Activated naive CD4-positive, alpha-beta T cell treated with anti-CD3 and anti-CD28 coated beads, Interleukin-2, amount 50 U/mL, for 16 hours (primary cell): ENCODE results near the gene EGR1.

Experiments
- DNase-seq: peaks from one replicate; pipeline ENCODE4 v3.0.0-alpha.2; 2020

EGR1 gene

DNA sequence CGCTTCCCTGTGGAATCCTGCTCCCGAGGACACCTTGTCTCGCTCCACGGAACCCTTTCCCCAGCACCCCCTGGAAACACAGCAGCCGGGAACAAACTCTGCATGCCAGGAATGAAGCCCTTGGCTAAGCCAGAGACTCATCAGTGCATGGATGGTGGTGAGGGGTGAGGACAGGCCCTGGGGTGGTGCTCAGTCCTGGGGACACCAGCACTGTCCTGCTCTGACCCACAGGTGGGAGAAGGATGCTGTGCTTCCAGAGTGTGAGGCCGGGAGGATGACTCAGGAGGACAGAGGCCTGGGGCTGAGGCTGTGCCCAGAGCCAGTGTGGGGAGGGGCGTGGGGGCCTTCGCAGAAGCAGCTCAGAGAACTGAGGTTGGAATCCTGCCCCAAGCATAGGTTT, 11.2 kb upstream of the EGR1 start:
- DNase-seq = no peak

DNA sequence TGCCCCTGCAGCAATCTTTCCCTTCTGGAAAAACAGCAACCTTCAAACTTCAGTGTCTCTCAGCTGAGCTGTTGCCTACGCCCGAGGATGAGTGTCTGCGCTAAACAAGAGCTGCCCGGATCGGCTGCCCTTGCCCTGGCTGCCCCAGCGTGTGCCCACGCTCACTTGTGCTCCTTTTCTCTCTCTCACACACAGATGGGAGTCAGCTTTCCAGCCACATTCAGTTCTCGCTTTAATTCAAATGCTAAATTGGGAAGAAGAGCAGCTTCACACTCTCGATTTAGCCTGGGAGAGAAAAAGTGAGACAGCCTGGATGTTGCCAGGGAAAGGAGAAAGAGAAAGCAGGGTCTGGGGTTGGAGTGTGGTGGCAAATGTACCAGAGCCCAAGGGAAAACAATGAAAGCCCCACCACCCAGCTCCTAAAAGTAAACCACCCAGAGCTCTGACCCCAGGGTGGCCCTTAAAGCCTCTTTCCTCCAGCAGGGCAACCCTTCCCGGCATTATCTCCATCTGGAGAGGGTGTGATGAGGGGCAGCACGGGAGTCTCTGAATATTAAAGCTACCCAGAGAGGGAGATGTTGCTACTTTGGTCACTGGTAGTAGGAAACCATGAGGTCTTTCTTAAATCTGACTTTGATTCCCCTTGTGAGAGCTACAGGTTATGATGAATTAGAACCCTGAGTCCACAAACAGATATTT, 9.9 kb upstream of the EGR1 start:
- DNase-seq = no peak

DNA sequence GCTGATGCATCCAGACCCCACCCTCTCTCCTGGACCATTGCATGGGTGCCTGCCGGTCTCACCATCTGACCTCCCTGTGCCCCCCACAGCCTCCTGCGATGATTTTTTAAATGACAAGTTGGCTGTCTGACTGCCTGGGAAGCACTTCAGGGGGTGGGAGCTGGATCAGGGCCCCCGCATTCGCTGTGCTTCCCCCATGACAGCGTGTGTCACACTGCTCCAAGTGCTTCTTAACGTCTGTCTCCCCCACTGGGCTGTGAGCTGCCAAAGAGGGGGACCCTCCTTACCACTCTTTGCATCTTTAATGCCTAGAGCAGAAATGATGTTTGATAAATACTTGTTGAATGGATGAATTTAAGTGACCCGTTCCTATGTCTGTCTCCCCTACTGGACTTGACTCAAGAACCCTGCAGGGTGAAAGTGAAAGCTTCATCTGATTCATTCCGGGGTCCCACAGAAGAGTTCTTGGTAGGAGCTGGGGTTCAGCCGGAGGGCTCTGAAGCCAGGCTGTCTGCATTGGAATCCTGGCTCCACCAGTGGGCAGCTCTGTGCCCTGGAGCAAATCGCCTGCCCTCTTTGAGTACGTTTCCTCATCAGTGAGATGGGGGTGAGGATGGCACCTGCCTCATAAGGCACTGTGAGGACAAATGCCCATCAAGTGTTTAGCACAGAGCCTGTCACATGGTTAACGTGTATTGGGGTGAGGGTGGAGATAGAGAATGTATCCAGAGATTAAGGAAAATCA, 7.6 kb upstream of the EGR1 start:
- no peak for DNase-seq

DNA sequence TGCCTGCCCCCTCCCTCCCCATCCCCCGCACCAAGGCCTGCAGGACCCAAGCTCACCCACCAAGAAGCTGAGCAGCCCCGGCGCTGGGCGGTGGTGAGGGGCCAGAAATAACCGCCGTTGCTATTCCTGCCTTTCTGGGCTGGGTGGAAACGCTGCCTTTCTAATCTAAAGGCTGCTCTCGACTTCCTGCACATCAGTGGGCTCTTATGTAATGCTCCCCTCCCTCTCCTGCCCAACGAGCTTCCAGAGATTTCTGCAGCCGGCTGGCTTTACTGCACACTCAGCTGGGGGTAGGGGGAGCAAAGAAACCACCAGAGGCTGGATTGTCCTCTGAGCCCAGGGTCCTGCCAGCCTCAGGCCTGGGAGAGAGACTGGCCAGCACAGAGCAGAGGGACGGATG, 6.9 kb upstream of the EGR1 start:
- no peak for DNase-seq

DNA sequence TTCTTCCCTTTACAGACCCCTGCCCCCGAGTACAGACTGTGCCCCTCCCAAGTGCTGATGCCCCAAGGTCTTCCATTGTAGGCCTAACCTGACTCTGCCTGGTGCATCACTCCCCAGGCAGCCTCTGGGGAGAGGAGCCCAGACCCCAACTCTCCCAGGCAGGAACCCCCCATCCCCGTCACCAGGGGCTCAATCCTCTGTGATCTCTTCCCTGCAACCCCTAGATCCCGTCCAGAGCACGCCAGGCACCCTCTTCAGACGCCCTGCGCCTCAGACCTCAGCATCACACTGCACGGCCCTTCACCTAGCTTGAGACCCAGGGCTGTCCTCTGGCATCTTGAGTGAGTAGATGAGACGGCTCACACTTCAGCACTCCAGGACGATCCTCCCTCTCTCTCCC, 6.4 kb upstream of the EGR1 start:
- no peak for DNase-seq

DNA sequence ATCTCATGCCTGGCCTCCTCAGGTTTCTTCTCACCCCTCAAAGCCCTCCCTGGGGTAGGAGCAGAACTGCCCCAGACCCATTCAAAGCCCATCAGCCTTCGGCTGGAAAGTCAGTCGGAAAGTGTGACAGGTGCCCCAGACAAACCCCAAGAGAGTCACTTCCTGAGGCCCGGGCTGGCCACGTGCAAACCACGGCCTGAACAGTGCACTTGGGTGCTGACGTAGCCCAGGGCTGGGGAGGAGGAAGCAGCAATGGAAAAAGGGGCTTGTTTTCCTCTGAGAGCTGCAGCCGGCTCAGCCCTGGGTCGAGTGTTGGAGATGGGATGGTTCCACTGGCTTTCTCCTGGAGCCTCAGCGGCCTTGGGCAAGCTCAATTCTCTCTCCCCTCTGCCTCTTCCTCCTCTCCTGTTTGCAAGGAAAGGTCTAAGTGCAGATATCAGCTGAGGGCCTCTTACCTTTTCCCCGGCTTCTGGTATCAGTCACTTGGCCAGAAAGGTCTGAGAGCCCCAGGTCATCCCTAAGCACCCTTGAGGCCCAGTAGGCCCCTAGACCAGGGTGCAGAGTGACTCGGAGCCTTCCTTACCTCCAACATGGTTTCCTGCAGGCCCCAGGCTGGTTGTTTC, 5.9 kb upstream of the EGR1 start:
- peak; percentile 81 for DNase-seq

DNA sequence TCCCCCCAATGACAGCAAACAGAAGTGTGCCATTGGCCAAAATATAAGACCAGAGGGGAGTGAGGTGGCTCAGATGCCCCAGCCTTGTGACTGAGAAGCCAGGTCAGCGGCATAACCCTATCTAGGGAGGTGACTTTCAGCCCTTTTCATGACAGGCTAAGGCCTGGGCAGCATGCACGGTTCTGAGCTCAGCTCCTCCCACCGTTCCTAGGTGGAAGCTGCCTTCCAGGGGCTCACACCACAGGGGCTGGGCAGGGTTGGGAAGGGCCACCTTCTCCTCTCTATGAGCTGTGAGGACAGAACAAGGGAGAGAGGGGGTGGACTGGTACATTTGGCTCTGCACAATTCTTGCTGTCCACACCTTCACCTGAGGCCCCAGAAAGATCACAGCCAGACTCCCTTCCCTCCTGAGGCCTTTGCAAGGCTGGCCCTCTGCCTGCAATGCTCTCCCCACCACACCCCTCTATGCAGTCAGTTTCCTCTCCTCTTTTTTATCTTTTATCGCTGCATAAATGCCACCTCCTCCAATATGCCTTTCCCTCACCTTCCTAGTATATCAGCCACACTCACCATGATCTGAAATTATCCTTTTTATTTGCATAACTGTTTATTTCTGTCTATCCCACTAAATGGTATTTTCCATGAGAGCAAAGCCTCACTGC, 5.1 kb upstream of the EGR1 start:
- DNase-seq = no peak

DNA sequence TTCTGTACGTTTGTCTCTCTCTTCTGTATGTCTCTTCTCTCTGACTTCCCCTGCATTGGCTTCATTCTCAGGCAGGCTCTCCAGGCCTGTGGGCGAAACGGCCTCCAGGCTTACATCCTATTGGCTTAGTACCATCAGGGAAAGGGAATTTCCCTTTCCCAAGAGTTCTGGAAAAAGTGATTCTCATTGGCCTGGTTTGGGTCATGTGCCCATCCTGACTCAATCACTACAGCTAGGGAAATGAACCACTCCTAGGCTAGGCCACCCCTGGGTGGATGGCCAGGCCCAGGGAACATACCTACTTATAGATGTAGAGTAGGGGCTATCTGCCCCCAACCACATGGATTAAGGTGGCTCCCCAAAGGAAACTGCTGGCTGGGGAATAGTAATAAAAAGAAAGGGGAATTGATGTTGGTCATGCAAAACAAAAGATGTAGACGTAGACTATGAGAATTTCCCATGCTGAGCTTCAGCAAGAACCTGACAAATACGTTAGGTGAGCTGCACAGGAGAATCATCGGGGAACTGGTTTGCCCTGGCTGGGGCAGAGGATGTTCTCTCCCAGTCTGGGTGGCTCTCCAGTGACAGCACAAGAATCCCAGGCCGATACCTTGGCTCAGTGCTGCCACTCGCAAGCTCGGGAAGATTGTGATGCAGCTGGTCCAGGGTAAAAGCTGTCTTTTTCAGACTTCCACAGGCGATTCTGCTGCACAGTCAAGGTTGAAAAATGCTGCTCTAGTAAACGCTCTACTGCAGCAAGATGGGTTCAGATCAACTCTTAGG, 3.7 kb upstream of the EGR1 start:
- no peak for DNase-seq

DNA sequence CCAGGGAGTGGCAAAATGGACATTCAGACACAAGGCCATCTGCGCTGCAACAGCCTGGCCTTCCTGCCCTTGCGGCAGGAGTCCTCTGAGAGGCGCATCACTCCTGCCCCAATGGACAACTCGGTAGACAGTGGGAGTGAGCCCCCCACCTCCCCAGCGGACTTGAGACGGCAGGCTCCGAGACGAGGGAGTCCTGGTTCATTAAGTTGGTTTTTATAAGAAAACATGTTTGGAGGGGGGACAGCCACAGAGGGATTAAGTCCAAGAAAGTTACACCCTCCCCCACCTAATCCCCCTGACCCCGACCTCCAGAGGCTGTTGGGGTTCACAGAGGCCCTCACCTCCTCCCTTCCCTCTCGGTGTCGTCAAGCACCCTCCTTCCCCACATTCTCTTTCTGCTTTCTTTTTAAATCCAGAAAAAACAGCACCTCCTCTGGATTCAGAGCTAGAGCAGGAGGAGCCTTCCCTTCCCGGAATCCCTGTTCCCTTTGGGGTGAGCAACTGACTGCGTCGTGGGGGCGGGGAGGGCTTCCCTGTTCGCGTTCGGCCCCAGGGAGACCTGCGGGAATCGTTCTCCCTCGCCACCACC, 1.8 kb upstream of the EGR1 start:
- no peak for DNase-seq

DNA sequence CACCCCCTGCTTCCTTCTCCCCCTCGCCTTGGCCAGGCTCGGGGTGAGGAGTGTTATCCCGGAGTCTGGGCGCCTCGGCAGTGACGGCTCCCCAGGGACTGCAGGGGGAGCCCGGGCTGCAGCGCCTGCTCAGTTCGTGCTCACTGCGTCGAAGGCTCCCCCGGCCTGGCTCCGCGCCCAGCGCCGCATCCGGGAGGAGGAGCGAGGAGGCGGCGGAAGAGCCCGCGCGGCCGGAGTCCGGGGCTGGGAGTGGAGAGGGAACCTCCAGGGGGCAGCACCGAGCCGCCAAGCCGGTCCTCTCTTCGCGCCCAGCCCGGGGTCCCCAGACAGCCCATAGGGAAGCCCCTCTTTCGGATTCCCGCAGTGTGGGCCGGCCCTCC, 1.3 kb upstream of the EGR1 start:
- DNase-seq = peak; percentile 93

DNA sequence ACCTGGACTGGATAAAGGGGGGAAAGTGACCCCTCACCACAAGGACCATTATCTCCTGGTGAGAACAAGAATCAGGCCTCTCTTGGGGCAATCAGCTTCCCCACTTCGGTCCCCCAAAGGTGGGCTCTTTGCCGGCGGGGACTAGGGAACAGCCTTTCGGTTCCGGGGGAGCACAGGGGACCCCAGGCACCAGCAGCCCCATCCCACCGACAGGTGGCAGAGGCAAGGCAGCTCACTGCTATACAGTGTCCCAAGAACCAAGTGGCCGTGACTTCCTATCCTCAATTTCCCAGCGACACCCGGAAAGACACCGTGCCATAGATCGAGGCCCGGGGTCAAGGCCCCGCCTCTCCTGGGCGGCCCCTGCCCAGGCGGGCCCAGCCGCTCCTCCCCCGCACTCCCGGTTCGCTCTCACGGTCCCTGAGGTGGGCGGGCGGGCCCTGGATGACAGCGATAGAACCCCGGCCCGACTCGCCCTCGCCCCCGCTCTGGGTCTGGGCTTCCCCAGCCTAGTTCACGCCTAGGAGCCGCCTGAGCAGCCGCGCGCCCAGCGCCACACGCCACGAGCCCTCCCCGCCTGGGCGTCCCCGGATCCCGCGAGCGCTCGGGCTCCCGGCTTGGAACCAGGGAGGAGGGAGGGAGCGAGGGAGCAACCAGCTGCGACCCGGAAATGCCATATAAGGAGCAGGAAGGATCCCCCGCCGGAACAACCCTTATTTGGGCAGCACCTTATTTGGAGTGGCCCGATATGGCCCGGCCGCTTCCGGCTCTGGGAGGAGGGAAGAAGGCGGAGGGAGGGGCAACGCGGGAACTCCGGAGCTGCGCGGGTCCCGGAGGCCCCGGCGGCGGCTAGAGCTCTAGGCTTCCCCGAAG, 655 bp upstream of the EGR1 start:
- peak; percentile 92 for DNase-seq

DNA sequence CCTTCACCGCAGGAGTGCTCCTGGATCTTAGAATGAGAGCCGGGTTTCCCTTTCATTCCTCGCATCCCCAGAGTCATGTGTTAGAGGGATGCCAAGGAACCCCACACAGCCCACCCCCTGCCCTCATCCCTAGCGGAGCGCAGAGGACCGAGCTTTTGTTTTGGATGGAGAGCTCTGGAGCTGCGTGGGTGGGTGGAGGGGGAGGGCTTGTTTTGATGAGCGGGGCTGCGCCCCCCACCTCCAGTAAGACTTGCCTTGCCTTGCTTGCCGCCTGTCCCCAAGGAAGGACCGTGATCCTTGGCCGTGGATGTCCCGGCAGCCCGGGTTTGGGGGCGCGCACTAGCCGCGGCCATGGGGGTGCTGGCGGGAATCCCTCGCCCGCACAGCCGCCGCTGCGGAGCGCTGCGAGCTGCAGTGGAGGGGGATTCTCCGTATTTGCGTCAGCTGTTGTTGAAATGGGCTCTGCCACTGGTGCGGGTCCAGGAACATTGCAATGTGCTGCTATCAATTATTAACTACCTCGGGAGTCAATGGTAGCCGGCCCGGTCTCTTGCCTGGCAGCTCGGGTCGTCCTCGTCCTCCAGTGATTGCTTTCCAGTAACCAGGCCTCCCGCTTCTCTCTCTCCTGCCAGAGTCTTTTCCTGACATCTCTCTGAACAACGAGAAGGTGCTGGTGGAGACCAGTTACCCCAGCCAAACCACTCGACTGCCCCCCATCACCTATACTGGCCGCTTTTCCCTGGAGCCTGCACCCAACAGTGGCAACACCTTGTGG, 1.0 kb downstream of the EGR1 start:
- DNase-seq = peak; percentile 31

DNA sequence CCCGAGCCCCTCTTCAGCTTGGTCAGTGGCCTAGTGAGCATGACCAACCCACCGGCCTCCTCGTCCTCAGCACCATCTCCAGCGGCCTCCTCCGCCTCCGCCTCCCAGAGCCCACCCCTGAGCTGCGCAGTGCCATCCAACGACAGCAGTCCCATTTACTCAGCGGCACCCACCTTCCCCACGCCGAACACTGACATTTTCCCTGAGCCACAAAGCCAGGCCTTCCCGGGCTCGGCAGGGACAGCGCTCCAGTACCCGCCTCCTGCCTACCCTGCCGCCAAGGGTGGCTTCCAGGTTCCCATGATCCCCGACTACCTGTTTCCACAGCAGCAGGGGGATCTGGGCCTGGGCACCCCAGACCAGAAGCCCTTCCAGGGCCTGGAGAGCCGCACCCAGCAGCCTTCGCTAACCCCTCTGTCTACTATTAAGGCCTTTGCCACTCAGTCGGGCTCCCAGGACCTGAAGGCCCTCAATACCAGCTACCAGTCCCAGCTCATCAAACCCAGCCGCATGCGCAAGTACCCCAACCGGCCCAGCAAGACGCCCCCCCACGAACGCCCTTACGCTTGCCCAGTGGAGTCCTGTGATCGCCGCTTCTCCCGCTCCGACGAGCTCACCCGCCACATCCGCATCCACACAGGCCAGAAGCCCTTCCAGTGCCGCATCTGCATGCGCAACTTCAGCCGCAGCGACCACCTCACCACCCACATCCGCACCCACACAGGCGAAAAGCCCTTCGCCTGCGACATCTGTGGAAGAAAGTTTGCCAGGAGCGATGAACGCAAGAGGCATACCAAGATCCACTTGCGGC, 1.8 kb downstream of the EGR1 start:
- no peak for DNase-seq

DNA sequence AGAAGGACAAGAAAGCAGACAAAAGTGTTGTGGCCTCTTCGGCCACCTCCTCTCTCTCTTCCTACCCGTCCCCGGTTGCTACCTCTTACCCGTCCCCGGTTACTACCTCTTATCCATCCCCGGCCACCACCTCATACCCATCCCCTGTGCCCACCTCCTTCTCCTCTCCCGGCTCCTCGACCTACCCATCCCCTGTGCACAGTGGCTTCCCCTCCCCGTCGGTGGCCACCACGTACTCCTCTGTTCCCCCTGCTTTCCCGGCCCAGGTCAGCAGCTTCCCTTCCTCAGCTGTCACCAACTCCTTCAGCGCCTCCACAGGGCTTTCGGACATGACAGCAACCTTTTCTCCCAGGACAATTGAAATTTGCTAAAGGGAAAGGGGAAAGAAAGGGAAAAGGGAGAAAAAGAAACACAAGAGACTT, 2.4 kb downstream of the EGR1 start:
- no peak for DNase-seq

DNA sequence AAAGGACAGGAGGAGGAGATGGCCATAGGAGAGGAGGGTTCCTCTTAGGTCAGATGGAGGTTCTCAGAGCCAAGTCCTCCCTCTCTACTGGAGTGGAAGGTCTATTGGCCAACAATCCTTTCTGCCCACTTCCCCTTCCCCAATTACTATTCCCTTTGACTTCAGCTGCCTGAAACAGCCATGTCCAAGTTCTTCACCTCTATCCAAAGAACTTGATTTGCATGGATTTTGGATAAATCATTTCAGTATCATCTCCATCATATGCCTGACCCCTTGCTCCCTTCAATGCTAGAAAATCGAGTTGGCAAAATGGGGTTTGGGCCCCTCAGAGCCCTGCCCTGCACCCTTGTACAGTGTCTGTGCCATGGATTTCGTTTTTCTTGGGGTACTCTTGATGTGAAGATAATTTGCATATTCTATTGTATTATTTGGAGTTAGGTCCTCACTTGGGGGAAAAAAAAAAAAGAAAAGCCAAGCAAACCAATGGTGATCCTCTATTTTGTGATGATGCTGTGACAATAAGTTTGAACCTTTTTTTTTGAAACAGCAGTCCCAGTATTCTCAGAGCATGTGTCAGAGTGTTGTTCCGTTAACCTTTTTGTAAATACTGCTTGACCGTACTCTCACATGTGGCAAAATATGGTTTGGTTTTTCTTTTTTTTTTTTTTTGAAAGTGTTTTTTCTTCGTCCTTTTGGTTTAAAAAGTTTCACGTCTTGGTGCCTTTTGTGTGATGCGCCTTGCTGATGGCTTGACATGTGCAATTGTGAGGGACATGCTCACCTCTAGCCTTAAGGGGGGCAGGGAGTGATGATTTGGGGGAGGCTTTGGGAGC, 3.1 kb downstream of the EGR1 start:
- no peak for DNase-seq

DNA sequence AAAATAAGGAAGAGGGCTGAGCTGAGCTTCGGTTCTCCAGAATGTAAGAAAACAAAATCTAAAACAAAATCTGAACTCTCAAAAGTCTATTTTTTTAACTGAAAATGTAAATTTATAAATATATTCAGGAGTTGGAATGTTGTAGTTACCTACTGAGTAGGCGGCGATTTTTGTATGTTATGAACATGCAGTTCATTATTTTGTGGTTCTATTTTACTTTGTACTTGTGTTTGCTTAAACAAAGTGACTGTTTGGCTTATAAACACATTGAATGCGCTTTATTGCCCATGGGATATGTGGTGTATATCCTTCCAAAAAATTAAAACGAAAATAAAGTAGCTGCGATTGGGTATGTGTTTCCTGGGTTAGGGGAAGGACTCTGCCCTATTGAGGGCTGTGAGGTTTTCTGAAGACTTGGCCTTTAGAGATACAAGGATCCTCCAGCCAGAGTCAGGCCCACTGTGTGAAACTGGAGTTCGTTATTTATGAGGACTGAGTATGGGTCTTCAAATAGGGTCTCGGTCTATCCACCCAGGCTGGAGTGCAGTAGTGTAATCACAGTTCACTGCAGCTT, 3.8 kb downstream of the EGR1 start:
- DNase-seq = no peak

DNA sequence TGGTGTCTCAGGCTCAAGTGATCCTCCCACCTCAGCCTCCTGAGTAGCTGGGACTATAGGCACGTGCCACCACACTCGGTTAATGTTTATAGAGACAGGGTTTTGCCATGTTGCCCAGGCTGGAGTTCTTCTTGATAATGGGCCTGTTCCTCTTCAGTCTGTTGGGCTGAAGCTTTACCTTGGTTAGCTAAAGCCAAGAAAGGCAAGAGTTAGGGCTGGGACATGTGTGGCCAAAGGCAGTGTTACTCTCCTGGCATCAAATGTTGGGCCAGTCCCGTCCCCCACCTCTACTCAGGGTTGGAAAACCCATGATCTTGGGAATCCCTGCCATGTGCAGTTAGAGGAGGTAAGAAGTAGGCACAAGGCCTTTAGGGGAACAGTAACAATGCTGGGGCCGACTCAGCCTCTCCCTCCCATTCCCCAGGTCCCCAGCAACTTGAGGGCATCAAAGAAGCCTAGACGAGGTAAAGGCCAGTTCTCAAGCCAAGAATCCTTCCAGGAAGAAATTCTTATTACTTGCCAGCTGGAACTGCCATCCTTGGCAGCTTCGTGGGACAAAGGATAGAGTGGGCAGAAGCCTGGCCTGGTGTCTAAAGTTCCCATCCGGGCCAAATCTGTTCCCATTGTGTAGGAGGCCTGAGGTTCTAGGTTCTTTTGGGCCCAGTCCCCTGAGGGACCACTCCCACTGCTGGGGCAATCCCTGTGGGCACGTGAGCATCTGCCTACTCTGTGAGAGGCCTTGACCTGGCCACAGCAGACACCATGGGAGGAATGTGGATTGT, 4.5 kb downstream of the EGR1 start:
- no peak for DNase-seq
